Measurements from ENCODE around the gene KCNK17. TPM values are rescaled to one million over a fixed set of nuclear protein-coding genes. Genes with fewer than 3 reads are reported as not detected.

The KCNK17 gene
- total and polyA plus RNA-seq, 9 of the 15 experiments (the other 6 are each of a cell fraction or from before 2014, with no cell fraction given) = not detected

GRCh38 chr6:39309942-39310531 lies 4.2 kb downstream of the KCNK17 start (continued):
- TF ChIP-seq REST (IDR thresholded peaks at IDR 0.05; ENCODE audit: borderline replicate concordance) (peak; percentile 85), REST (CRISPR knock-in tag; IDR thresholded peaks at IDR 0.05; ENCODE audit: low read depth) (no peak), CREM (IDR thresholded peaks at IDR 0.05; ENCODE audit: low read depth) (peak; percentile 56), RB1 (IDR thresholded peaks at IDR 0.05; ENCODE audit: low read depth) (peak; percentile 86), STAG1 (CRISPR knock-in tag; IDR thresholded peaks at IDR 0.05; ENCODE audit: borderline replicate concordance) (peak; percentile 99), ZNF398 (CRISPR knock-in tag; IDR thresholded peaks at IDR 0.05) (no peak), RAD21 (CRISPR knock-in tag; conservative IDR thresholded peaks at IDR 0.05 in 1 of 2, IDR thresholded peaks at IDR 0.05 in 1 of 2) (peak; percentile 96 to 98), MAZ (CRISPR knock-in tag; conservative IDR thresholded peaks at IDR 0.05 in 1 of 2, IDR thresholded peaks at IDR 0.05 in 1 of 2) (0 out of 4 replicates have a peak, but pooled peaks of 1 of the 2 experiments have one; percentile 16)

All from K562 (cell line).